Cardiac ventricle fibroblast (primary cell): Measurements from ENCODE around the gene VAMP3. TPM values are rescaled to one million over a fixed set of nuclear protein-coding genes. Genes with fewer than 3 reads are reported as not detected.

Source experiments
- total RNA-seq: library from RNA; depleted of rRNA; stranded (reverse); fragments of >200 nt; gene quantifications from 2 replicates; pipeline ENCODE4 v1.2.3, GENCODE V29; 2015

The VAMP3 gene
- total RNA-seq: 104 and 105 TPM in 2 replicates

DNA sequence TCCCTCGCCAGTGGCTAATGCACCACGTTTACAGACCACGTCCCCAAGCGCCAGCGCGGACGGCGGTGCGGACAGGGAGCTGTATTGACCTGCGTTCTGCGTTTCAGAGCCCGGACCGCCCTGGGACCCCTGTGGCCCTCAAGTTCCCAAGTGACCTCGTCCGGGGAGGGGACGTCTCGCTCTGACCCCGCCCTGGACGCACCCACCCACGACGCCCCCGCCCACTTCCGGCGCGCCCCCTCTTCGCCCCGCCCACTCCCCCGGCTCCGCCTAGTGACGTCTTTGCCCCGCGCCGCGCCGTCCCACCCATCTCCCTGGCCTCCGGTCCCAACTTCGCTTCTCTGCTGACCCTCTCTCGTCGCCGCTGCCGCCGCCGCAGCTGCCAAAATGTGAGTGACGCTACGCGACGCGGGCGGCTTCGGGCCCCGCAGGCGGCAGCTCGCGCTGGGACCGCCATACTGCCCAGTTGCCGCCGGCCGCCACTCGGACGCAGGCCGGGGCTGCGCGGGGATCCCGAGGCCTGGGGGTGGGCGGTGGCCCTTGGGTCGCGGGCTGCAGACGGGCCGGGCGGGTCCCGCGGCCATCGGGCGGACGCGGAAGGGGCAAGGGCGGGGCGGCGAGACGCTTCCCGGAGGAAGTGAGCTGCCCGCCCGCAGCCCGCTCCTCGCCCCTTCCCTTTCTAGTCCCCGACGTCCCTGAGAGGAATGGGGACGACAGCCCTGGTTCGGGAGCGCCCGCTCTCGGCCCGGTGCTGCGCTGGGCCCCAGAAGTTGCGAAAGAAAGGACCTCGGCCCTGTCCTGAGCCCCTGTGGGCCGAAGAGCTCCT is at the start of gene VAMP3:
Gene VAMP3, plus strand, starts transcription at position 300 of the 826 bp plus-strand sequence. Its CDS starts 88 bp downstream, at position 388.

GRCh38 chr1:7783826-7784491 is 12.9 kb downstream of the VAMP3 start, which contains the start of gene PER3:
Gene PER3 (plus strand): TSS chr1:7784291. CDS start chr1:7784878, 587 bp downstream.

Other genes starting within 250 kb of the VAMP3 start
- 4.3 and 6.2 TPM in 2 replicates for gene PER3, start 13.0 kb downstream of the VAMP3 start, total RNA-seq
- gene UTS2, start 81.8 kb downstream of the VAMP3 start, total RNA-seq: not detected in 2 replicates
- gene TNFRSF9, start 169.5 kb downstream of the VAMP3 start, total RNA-seq: 0.93 TPM in 1 of 2 replicates, not detected in the other
- gene PARK7, start 190.4 kb downstream of the VAMP3 start, total RNA-seq: 240 and 273 TPM in 2 replicates